Stimulated activated naive CD8-positive, alpha-beta T cell treated with anti-CD3 and anti-CD28 coated beads, Interleukin-15, Interleukin-2, amounts not matched to agents 100 ng/mL and 50 ng/mL, for 24 hours (primary cell): Measurements from ENCODE around the gene USP3.

Source experiments
- H3K27ac Mint-ChIP-seq: one replicate; pipeline ENCODE4 v1.8.0; 2021; ENCODE audit warnings: mild to moderate bottlenecking, mixed read lengths
- H3K27me3 Mint-ChIP-seq: one replicate; pipeline ENCODE4 v1.8.0; 2021; ENCODE audit warnings: mixed read lengths
- H3K36me3 Mint-ChIP-seq: one replicate; pipeline ENCODE4 v1.8.0; 2021; ENCODE audit warnings: low read depth, mixed read lengths
- H3K4me1 Mint-ChIP-seq: one replicate; pipeline ENCODE4 v1.8.0; 2021; ENCODE audit warnings: low read depth, mixed read lengths
- H3K4me3 Mint-ChIP-seq: one replicate; pipeline ENCODE4 v1.8.0; 2021; ENCODE audit warnings: mild to moderate bottlenecking, mixed read lengths
- H3K9me3 Mint-ChIP-seq: one replicate; pipeline ENCODE4 v1.8.0; 2021; ENCODE audit warnings: mixed read lengths

Gene USP3

DNA sequence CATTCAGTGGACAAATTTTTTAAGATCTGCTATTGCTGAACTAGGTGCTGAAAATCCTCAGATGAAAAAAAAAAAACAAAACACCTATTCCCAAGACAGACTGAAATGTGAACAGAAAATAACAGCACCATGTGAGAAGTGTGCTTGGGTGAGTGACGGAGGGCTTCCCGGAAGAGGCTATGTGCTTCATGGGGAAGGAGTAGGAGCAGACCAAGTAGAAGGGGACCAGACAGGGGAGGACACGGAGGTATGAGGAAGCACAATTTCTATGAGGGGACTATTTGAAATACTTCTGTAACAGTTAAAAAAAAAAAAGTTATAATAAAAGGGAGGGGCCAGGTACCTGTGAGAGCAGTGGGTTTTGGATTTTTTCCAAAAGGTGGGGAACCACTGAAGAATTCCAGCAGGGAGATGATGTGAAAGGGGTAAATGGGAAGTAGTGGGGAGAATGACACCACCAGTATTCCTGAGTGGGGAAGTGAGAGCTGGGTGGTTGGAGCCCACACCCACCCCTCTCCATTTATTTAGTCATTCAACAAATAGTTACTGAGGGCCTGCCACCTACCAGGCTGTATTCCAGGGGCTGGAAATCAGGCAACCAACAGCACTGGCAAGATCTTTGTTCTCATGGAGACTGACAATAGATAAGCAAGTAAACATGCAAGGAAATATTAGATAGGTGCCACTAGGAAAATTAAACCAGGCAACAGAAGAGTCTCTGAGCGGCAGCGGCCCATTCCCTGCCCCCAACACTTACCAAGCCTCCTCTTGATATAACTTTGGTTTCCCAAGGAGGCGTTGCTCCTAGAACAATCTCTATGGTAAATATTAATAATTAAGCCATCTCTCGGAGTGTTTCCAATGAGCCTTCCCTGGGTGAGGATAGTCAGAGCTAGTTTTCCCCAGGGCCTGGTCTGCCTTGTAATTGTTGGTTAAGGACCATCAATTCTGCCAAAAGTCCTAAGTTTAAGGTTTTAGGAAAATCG is 3.8 kb upstream of the USP3 start:
- H3K27ac Mint-ChIP-seq, result peak overlapping the region; percentile 98
- H3K36me3 Mint-ChIP-seq, result peaks cover 1% of the 10 kb centered on the region
- H3K4me3 Mint-ChIP-seq, result peak overlapping the region; percentile 33
- H3K9me3 Mint-ChIP-seq, result no peaks in the 10 kb centered on the region
- H3K27me3 Mint-ChIP-seq, result no peaks in the 10 kb centered on the region
- peaks cover 8% of the 10 kb centered on the region for H3K4me1 Mint-ChIP-seq

DNA sequence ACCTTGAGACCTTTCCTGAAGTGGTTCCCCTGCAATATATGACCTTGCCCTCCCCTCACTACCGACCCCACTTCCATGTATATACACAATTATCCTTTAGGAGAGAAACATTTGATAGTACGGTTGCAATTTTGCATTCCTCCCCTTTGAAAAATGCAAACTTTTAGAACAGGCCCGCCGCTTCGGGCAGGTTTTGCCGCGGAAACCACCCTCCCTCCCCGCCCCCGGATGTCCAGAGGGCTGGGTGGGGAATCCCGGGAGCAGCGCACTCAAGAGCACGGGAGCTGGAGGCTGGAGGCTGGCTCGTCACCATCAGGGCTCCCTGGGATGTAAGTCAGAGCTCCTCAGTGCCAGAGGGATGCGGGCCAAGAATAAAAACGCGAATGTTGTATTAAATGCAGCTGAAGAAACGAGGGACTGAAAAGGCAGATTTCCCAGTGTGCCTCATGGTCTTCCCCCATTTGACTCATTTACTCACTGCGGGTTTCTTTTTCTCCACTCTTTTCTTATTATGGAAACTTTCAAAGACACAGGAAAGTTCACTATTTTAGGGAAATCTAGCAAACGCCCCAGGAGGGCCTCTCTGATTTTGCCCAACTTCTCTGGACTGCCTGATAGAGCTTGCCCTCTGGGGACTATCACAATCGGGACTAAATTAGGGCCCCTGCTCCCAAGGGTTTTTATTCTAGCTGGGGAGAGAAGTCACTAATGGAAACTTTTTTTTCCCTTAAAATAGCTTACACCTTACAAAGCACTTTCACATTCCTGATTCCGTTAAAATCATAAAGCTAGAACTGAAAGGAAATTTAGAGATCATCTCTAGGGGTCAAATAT is 2.9 kb upstream of the USP3 start:
- Mint-ChIP-seq H3K9me3 (no peaks in the 10 kb centered on the region), H3K27ac (peak overlapping the region; percentile 98), H3K4me3 (peak overlapping the region; percentile 33), H3K36me3 (peaks cover 5% of the 10 kb centered on the region), H3K27me3 (no peaks in the 10 kb centered on the region), H3K4me1 (peaks cover 10% of the 10 kb centered on the region)

DNA sequence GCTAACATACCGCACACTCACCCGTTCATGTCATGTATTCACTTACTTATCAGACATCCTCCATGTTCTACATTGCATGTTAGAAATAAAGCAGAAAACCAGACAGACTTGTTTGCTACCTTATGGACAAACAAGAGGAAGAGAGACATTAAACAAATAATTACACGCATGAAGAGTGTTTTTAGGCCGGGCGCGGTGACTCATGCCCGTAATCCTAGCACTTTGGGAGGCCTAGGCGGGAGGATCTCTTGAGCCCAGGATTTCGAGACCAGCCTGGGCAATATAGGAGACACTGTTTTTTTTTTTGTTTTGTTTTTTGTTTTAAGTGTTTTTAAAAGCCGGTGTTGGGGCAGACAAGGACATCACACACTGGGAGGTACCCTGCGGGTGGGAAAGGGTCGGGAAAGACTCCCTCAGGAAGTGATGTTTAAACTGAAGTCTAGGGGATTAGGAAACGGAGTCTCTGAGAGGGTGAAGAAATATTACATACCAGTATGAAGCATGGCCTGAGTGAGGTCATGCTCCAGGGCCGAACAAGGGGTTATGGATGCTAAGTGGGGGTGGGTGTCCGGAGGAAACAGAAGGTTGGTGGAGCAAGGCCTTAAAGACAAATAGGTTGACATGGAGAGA is 2.1 kb upstream of the USP3 start:
- H3K27me3 Mint-ChIP-seq, result no peaks in the 10 kb centered on the region
- H3K9me3 Mint-ChIP-seq, result no peaks in the 10 kb centered on the region
- peaks cover 18% of the 10 kb centered on the region for H3K4me1 Mint-ChIP-seq
- H3K4me3 Mint-ChIP-seq, result peak overlapping the region; percentile 83
- peaks cover 5% of the 10 kb centered on the region for H3K36me3 Mint-ChIP-seq
- H3K27ac Mint-ChIP-seq, result peak overlapping the region; percentile 98

DNA sequence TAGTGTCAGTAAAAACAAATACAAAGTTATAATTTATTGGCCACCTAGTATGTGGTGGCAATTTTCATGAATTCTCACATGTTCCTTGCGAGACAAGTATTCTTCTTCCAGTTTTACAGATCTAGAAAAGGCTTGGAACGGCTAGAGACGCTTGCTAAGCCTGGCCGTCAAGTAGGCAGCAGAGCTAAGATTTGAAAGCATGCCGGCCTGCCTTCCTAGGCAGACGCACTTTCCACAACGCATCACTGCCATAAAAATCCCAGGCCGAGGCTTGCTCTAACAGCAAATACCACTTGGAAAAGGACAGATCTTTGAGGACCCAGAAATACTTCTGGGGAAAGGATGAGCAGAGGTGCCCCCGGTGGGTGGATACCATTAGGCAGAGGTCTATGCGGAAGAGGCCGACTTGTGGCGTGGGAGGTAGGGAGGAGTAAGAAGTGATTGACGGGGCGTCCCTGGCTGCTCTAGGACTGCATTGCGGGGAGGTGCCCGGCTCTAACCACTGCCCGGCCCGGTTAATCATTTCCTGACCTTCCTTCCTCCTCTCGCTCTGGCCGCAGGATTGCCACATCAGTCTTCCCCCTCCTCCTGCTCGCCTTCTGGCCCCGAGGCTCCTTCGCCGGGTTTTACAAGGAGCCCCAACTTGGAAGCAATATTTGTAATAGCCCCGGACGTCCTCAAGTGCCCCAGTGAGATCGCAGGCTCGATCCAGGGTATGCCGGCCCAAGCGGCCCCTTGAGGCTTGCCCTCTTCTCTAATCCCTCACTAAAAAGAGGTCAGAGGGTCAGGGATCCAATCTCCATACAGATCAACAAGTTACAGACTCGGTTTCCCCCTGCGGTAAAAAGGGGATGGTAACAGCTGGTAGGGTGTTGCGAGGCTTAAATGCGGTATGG is 1.3 kb upstream of the USP3 start:
- peak overlapping the region; percentile 83 for H3K4me3 Mint-ChIP-seq
- no peaks in the 10 kb centered on the region for H3K27me3 Mint-ChIP-seq

DNA sequence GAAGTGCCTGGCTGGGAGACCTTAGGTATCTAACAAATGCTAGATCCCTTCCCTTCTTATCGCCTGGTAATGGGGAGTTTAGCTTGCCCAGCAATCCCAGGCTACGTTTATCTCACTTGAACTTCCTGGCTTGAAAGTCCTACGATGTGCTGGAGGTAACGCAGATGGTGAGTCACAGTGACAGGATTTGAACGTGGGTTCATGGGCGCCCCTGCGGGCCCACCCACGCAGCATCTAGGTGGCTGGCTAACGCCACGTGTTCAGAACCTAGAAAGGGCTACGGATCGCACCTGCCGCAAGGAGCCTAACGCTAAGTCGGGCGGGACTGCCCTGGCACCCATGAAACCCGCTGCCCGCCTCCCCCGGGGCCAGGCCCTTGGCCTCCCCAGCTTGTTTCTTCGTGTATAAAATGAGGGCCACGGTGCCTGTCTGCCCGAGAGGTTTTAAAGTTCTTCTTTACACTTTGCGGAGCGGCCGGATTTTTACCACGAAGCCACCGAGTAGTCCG is 600 bp upstream of the USP3 start:
- peak overlapping the region; percentile 83 for H3K4me3 Mint-ChIP-seq

More for the DNA sequence above, 1.3 kb upstream of the USP3 start:
- Mint-ChIP-seq H3K9me3 (no peaks in the 10 kb centered on the region), H3K36me3 (peaks cover 5% of the 10 kb centered on the region), H3K27ac (peak overlapping the region; percentile 98), H3K4me1 (peaks cover 26% of the 10 kb centered on the region)

DNA sequence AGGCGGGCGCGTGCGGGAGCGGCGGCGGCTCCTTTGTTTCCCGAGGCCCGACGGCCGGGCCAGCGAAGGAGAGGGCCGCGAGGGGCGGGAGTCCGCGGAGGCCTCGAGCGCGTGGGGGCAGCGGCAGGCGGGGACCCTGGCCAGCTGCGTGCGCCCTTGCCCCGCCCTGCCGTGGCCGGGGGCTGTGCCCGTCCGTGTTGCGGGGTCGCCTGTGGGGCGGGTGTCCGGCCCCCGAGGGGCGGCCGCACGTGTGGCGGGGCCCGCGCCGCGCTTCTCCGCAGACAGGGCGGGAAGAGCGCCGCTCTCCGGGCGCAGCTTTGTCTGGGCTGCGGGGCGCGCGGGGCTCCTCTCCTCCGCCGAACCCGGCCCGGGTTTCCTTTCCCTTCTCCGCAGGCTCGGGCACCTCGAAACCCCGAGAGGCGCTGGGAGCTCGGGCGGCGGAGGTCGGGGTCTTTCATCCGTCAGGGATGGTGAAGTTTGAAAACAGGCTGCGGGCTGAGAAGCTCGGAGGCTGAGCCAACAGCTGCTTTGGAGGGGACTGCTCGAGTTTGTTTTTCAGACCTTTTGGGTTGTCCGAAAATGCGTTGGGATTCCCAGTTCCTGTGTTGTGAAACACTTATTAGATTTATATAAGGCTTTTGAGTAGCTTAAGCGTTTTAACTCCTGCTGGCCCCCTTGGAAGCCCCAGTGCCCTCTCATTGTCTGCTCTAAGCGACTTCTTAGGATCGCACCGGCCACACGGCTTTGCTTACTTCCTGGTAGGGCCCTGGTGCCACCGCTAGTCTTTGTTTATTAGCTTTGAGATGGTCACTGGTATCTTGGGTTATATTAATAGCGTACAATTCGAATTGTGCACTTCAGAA is 817 bp downstream of the USP3 start:
- Mint-ChIP-seq H3K9me3 (no peaks in the 10 kb centered on the region), H3K27ac (peak overlapping the region; percentile 86), H3K4me1 (peaks cover 47% of the 10 kb centered on the region), H3K36me3 (peaks cover 5% of the 10 kb centered on the region), H3K27me3 (no peaks in the 10 kb centered on the region), H3K4me3 (peak overlapping the region; percentile 94)

More for the DNA sequence above, 600 bp upstream of the USP3 start:
- Mint-ChIP-seq H3K27ac (peak overlapping the region; percentile 98), H3K9me3 (no peaks in the 10 kb centered on the region), H3K27me3 (no peaks in the 10 kb centered on the region), H3K4me1 (peaks cover 33% of the 10 kb centered on the region), H3K36me3 (peaks cover 5% of the 10 kb centered on the region)

DNA sequence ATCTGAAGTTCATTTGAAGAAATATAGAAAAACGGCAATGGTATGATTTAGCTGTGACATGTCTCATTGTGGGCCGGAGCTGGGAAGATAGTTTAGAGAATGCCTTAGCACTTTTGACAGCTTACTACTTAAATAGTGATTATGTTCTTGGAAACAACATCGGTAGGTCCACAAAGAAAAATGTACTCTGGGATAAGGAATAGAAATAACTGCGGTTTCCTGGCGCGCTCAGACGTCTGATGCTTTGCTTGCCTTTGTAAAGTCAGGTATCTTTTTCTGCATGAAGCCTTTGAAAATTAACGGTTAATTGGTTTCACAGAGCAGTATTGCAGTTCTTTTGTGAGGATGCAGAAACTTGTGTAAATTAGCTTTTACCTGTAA is 1.4 kb downstream of the USP3 start:
- Mint-ChIP-seq H3K36me3 (peaks cover 5% of the 10 kb centered on the region), H3K27ac (peak overlapping the region; percentile 86), H3K27me3 (no peaks in the 10 kb centered on the region), H3K4me3 (peak overlapping the region; percentile 94), H3K4me1 (peaks cover 53% of the 10 kb centered on the region), H3K9me3 (no peaks in the 10 kb centered on the region)

DNA sequence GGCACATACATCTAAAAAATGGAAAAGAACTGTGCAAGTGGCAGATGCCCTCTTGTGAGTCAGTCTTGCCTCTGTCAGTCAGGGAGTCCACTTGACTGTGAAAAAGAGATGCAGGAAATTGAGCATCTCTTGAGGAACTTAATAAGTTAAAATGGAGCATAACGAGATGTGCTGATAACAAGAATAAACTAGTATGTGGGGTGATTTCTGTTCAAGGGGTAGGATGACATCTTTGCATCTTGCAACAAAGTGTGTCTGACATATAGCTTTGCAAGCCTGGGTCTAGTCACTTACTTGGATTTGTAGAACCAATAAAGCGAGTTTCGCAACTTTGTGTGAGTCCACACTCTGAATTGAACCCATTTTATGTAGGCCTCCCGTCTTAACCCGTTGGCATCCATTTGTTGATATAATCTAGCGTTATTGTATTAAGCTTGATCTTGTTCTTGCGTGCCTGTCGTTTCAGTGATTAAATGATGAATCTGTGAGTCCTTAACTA is 2.2 kb downstream of the USP3 start:
- Mint-ChIP-seq H3K4me3 (peak overlapping the region; percentile 94), H3K27me3 (no peaks in the 10 kb centered on the region), H3K4me1 (peaks cover 60% of the 10 kb centered on the region), H3K27ac (peak overlapping the region; percentile 86), H3K9me3 (no peaks in the 10 kb centered on the region), H3K36me3 (peaks cover 5% of the 10 kb centered on the region)

DNA sequence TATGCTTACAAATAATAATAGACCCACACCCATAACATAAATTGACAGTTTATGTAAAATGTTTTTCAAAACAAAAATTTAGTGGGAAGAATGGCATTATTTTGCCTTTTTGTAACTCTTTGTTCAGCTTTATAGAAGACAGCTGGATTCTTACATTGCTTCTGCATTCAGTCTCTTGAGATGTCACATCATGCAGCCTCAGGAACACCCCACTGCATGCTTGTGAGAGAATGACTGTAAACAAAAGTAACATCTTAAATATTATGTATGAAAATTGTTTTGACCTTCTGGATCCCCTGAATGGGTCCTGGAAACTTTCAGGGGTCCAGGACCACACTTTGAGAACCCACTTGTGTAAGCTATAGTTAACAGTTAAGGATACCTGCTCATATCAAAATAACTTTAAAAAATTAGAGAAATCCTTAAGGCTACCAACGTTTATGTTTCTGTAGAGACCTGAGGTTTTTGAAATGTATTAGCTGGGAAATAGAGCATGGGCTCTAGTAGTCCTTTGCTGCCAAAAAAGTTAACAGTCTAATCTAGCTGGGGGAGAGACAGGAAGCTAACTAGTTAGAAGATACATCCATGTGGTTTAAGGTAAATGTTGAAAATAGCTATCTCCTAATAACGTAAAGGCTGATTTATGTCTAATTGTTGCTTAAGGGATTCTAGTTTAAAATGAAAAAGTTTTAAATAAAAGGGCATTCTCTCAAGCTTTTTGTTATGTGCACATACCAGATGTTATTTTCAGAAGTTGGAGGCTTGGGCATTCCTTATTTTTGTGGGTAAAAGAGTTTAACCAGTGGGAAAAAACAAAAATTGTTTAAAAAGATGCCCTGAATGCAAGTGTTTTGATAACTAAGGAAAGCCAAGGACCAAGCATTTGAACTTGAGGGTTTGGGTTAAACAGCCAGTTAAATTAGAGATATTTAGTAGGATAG is 3.8 kb downstream of the USP3 start:
- no peaks in the 10 kb centered on the region for H3K9me3 Mint-ChIP-seq
- peaks cover 75% of the 10 kb centered on the region for H3K4me1 Mint-ChIP-seq
- peak overlapping the region; percentile 30 for H3K4me3 Mint-ChIP-seq
- peaks cover 5% of the 10 kb centered on the region for H3K36me3 Mint-ChIP-seq
- no peaks in the 10 kb centered on the region for H3K27me3 Mint-ChIP-seq
- H3K27ac Mint-ChIP-seq, result no peak overlapping the region

DNA sequence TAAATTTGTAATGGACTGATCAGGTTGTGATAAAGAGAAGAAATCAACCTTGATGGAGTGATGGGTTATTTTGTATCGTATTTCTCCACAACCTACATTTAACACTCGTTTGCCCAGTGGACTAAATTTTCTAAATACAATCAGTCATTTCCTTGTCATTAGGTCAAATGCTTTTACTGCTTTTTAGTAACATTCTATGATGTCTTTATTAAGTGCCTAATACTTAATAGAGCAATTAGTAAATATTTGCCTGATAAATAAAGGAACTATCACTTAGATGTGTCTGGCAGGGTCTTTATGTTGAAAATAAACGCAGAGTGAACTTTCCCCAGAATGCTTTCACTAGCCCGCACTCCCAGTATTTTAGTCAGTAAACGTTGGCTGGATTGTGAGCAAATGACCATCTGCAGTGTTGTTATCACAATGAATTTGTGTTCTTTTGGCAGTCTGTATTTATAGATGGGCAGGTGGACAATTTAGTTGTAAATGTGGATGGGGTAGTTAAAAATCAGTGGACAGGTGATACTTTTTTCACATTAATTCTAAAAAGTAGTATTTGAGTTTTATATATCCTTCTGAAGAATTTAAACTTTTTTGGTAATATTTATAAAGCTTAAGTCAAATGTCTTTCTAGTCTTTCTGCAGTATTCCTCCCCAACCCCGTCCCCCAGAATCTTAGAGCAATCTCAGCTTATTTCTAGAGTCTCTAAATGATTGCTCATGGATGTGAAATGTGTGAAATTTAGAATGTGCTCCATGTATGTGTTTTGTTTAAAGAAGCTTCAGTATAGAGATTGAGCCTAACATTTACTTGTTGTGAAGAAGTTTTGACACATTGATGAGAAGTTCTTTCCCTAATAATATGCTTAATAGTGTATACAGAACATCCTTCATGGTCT is 4.9 kb downstream of the USP3 start:
- no peaks in the 10 kb centered on the region for H3K9me3 Mint-ChIP-seq
- H3K4me1 Mint-ChIP-seq, result peaks cover 87% of the 10 kb centered on the region
- H3K4me3 Mint-ChIP-seq, result peak overlapping the region; percentile 69
- no peaks in the 10 kb centered on the region for H3K27me3 Mint-ChIP-seq
- peaks cover 5% of the 10 kb centered on the region for H3K36me3 Mint-ChIP-seq
- peak overlapping the region; percentile 91 for H3K27ac Mint-ChIP-seq
